Gastrocnemius medialis (tissue), 4 donors: ENCODE measurements around the gene DUT. TPM values are rescaled to one million over a fixed set of nuclear protein-coding genes. Genes with fewer than 3 reads are reported as not detected.

Source experiments
- ATAC-seq, 2 donors: fragments of 150-250 bp; one replicate each; pipeline ENCODE4 v1.9.1; 2016
- DNase-seq, 2 donors: peaks; one replicate each; pipeline ENCODE4 v3.0.0-alpha.2; 2019
- H3K27ac ChIP-seq, 4 donors: fragments of 200-600 bp; sonication (generic); 1 replicate in 1 of 4; 2 replicates in 3 of 4; pipeline ENCODE4 v1.5.1; 2016 to 2018; ENCODE audit warnings: mild to moderate bottlenecking in 2 of 4, moderate library complexity in 1 of 4
- H3K27me3 ChIP-seq, 3 donors: fragments of 200-600 bp; sonication (generic) in 2 of 3; 1 replicate in 1 of 3; 2 replicates in 2 of 3; pipeline versions ENCODE4 v1.5.1 to v1.6.0; 2016 to 2019; ENCODE audit warnings: mild to moderate bottlenecking in 1 of 3, moderate library complexity in 1 of 3
- H3K36me3 ChIP-seq, 2 donors: fragments of 200-600 bp; sonication (generic) in 1 of 2; one replicate each; pipeline ENCODE4 v1.5.1; 2017 to 2018
- H3K4me1 ChIP-seq, 2 donors: fragments of 200-600 bp; sonication (generic) in 1 of 2; one replicate each; pipeline ENCODE4 v1.5.1; 2016 to 2017; ENCODE audit warnings: mild to moderate bottlenecking in 2 of 2
- H3K4me3 ChIP-seq, 4 donors: fragments of 200-600 bp; sonication (generic) in 3 of 4; 1 replicate in 1 of 4; 2 replicates in 3 of 4; pipeline ENCODE4 v1.5.1; 2016 to 2019; ENCODE audit warnings: mild to moderate bottlenecking in 2 of 4
- H3K9me3 ChIP-seq, 3 donors: fragments of 200-600 bp; sonication (generic) in 2 of 3; 1 replicate in 1 of 3; 2 replicates in 2 of 3; pipeline ENCODE4 v1.5.1; 2016 to 2019
- CTCF ChIP-seq, 5 experiments: fragments of 450-650 bp in 3 of 5; fragments of 200-600 bp in 2 of 5; sonication (generic) in 2 of 5; IDR thresholded peaks in 4 of 5; conservative IDR thresholded peaks in 1 of 5; 1 replicate in 4 of 5; 2 replicates in 1 of 5; pipeline ENCODE4 v1.5.1; 2016 to 2019; ENCODE audit warnings: antibody characterized with exemption in 5 of 5, mild to moderate bottlenecking in 3 of 5, moderate library complexity in 3 of 5
- POLR2A ChIP-seq, 2 donors: fragments of 450-650 bp; IDR thresholded peaks; one replicate each; pipeline ENCODE4 v1.6.1; 2017; ENCODE audit warnings: antibody characterized with exemption in 2 of 2, mild to moderate bottlenecking in 2 of 2, moderate library complexity in 2 of 2
- in situ Hi-C, 4 donors: fragments of 200-750 bp; cut with MboI; loops; one replicate each; pipeline versions ENCODE4 v1.15.0 to v1.8.0; 2017; ENCODE audit warnings: low sequenced_read_pairs in 4 of 4
- intact Hi-C: fragments of 100-400 bp; cut with DNase I; formaldehyde crosslinking; loops from one replicate; pipeline ENCODE4 v1.15.1; 2023; ENCODE audit warnings: low total_unique reads
- total RNA-seq, 4 donors: library from RNA; depleted of rRNA; stranded (reverse); fragments of >200 nt; gene quantifications; one replicate each; pipeline versions ENCODE4 v1.1.0 to v1.2.3, GENCODE V29; 2016

The DUT gene
- total RNA-seq, 4 donors from 2014 or later: 40.0 to 73.0 (median 45.0) TPM

DNA sequence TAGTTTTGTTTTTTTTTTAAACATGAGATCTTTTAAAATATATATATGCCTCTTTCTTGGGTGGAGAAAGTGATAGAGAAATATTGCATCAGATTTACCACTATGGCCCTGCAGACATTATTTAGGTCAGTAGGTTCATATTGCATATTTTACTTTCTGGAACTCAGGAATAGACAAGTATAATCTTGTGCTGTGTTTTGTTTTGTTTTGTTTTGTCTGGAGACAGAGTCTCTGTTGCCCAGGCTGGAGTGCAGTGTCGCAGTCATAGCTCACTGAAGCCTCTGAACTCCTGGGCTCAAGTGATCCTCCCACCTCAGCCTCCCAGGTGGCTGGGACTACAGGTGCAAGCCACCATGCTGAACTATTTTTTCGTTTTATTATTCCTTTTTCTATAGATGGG, 21.5 kb upstream of the DUT start:
- Histone ChIP-seq H3K36me3 (no peaks in the 10 kb centered on the region), H3K4me1 (no peaks in the 10 kb centered on the region), H3K4me3 (no peak overlapping the region), H3K27ac (no peak overlapping the region), H3K27me3 (no peaks in the 10 kb centered on the region), H3K9me3 (no peaks in the 10 kb centered on the region)
- intact Hi-C loops (no loop called here), in situ Hi-C loops (no loop called here)
- TF ChIP-seq POLR2A (IDR thresholded peaks at IDR 0.05): no peak
- TF ChIP-seq CTCF (IDR thresholded peaks at IDR 0.05 in 4 of 5, conservative IDR thresholded peaks at IDR 0.05 in 1 of 5): no peak
- ATAC-seq (no peak), DNase-seq (no peak)

- no peak overlapping the region for H3K27ac ChIP-seq
- H3K4me1 ChIP-seq: no peaks in the 10 kb centered on the region
- intact Hi-C loops: no loop called here
- ATAC-seq (no peak), DNase-seq (no peak)
- H3K27me3 ChIP-seq: no peaks in the 10 kb centered on the region
- no peak for TF ChIP-seq POLR2A (IDR thresholded peaks at IDR 0.05)
- TF ChIP-seq CTCF (IDR thresholded peaks at IDR 0.05 in 4 of 5, conservative IDR thresholded peaks at IDR 0.05 in 1 of 5): no peak
- in situ Hi-C loops: no loop called here
- H3K9me3 ChIP-seq: no peaks in the 10 kb centered on the region
- H3K36me3 ChIP-seq: no peaks in the 10 kb centered on the region
- H3K4me3 ChIP-seq: no peak overlapping the region
Observed at GRCh38 chr15:48313216-48313615, 18.0 kb upstream of the DUT start.

GRCh38 chr15:48315041-48315440, 16.2 kb upstream of the DUT start:
- intact Hi-C loops: no loop called here
- in situ Hi-C loops: no loop called here
- Histone ChIP-seq H3K4me1 (no peaks in the 10 kb centered on the region), H3K9me3 (no peaks in the 10 kb centered on the region), H3K36me3 (no peaks in the 10 kb centered on the region), H3K27ac (no peak overlapping the region), H3K27me3 (no peaks in the 10 kb centered on the region), H3K4me3 (no peak overlapping the region)
- DNase-seq (no peak), ATAC-seq (no peak)
- no peak for TF ChIP-seq POLR2A (IDR thresholded peaks at IDR 0.05)
- no peak for TF ChIP-seq CTCF (IDR thresholded peaks at IDR 0.05 in 4 of 5, conservative IDR thresholded peaks at IDR 0.05 in 1 of 5)

DNA sequence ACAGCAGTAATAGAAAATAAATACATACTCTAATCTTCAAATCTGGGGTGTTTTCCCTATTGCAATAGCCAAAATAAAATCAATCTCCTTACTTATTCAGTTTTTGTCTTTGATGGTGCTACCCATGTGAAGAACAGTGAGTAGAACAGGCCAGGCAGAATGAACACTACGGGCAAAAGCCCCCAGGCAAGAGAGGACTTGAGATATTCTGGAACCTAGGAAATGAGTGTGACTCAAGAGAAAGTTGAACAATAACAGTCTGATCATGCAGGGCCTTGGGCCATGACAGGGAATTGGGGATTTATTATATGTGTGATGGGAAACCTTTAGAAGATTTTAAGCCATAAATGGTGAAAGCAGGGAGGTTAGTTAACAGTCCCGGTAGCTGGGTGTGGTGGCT, 14.0 kb upstream of the DUT start:
- in situ Hi-C loops: no loop called here
- intact Hi-C loops: no loop called here
- Histone ChIP-seq H3K27ac (no peak overlapping the region), H3K4me3 (no peak overlapping the region), H3K27me3 (no peaks in the 10 kb centered on the region), H3K36me3 (no peaks in the 10 kb centered on the region), H3K9me3 (no peaks in the 10 kb centered on the region), H3K4me1 (no peaks in the 10 kb centered on the region)
- DNase-seq (no peak), ATAC-seq (no peak)
- TF ChIP-seq POLR2A (IDR thresholded peaks at IDR 0.05) (no peak), CTCF (IDR thresholded peaks at IDR 0.05 in 4 of 5, conservative IDR thresholded peaks at IDR 0.05 in 1 of 5) (no peak)

GRCh38 chr15:48318131-48318530, 13.1 kb upstream of the DUT start:
- no peaks in the 10 kb centered on the region for H3K9me3 ChIP-seq
- H3K4me1 ChIP-seq: no peaks in the 10 kb centered on the region
- no peak overlapping the region for H3K27ac ChIP-seq
- in situ Hi-C loops (no loop called here), intact Hi-C loops (no loop called here)
- ATAC-seq: no peak
- no peak for DNase-seq
- H3K27me3 ChIP-seq: no peaks in the 10 kb centered on the region
- TF ChIP-seq POLR2A (IDR thresholded peaks at IDR 0.05) (no peak), CTCF (IDR thresholded peaks at IDR 0.05 in 4 of 5, conservative IDR thresholded peaks at IDR 0.05 in 1 of 5) (no peak)
- no peaks in the 10 kb centered on the region for H3K36me3 ChIP-seq
- H3K4me3 ChIP-seq: no peak overlapping the region
